Fibroblast of upper back skin (primary cell): Measurements from ENCODE around the gene PPIP5K1.
"Not testable (repeated sequence)": the region's sequence is repeated elsewhere in the genome, so short reads cannot be mapped to it uniquely, and the experiment has no call there.

Source experiments
- DNase-seq: peaks from one replicate; pipeline ENCODE4 v3.0.0-alpha.2; 2013

PPIP5K1 gene

DNA sequence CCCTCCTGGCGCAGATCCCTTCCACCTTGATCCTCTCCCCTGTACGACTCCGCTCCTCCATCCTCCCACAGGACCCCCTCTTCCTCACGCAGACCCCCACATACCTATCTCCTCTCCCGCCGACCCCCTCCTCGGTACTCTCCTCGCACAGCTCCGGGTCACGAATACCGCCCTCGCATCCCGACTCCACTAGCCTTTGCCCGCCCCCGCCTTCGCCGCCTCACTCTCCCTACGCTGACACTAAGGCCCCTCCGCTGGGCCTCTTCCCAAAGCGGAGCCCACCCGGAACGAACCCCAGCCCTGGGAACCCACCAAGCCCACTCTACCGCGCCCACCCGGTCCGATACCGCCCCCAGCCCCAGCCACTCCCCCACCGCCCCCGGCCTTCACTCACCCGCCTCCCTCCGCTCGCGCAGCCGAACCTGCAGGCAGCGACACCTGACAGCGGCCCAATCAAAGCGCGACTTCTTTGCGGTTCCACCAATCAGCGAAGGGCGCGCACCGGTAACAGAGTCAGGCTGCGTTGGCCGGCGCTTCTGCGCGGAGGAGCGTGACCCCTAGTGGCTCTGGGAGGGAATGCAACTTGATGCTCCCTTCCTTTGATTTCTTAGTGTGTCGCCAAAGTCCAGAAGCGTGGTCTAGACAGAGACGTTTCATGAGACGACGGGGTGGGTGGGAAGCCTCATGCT is at the start of gene PPIP5K1:
PPIP5K1 (minus strand) TSS at position 431 of the 689 bp plus-strand sequence. CDS start 5,704 bp downstream, outside the sequence.
- not testable (repeated sequence) for DNase-seq

DNA sequence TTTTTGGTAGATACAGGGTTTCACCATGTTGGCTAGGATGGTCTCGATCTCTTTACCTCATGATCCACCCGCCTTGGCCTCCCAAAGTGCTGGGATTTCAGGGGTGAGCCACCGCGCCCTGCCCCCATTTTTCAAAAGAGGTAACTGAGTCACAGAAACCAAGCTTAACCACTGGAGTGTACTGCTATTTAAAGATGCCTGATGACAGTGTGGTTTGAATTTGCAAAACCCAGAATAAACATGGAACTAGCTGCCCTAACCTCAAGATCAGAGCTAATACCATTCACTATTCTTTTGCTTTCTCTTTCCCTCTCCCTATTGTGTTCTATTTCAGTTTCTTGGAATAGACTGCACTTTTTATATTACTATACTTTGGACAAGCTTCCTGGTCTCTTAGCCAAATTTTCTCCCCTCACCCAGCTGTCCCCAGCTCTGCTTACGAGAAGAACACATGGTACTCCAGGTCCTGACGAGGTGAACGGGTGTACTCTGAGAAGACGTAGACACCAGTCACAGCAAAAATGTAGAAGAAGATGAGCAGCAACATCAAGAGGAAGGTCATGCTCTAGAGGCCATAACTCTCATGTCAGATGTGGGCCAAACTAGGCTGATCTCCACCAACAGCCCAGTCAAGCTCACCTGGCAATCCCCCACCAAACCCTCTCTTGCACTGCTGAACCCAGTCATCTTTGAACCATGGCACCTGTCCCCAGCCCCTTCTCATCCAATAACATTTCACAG is 48.6 kb upstream of the PPIP5K1 start:
- DNase-seq: not testable (repeated sequence)

DNA sequence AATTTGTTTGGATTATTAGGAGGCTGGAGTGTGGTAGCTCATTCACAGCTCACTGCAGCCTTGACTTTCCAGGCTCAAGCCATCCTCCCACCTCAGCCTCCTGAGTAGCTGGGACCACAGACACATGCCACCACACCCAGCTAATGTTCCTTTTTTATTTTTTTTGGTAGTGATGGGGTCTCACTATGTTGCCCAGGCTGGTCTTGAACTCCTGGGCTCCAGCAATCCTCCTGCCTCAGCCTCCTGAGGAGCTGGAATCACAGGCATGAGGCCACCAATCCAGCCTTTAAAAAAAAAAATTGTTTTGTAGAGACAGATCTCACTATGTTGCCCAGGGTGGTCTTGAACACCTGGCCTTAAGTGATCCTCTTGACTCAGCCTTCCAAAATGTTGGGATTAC is 36.9 kb upstream of the PPIP5K1 start:
- not testable (repeated sequence) for DNase-seq

DNA sequence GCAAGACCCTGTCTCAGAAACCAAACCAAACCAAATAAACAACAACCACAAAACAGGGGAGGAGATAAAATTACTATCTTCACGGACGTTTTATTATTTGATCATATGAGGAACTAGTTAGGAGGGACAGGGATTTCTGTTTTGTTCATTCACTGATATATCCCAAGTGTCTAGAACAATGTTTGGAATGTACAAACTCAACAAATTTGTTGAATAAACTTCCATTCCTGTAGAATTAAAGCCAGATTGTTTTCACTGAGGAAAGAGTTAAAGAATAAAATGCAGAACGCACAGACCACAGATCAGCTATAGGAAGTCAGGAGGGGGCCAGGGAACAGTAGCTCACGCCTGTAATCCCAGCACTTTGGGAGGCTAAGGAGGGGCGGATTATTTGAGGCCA is 35.1 kb upstream of the PPIP5K1 start:
- peak; percentile 29 for DNase-seq

DNA sequence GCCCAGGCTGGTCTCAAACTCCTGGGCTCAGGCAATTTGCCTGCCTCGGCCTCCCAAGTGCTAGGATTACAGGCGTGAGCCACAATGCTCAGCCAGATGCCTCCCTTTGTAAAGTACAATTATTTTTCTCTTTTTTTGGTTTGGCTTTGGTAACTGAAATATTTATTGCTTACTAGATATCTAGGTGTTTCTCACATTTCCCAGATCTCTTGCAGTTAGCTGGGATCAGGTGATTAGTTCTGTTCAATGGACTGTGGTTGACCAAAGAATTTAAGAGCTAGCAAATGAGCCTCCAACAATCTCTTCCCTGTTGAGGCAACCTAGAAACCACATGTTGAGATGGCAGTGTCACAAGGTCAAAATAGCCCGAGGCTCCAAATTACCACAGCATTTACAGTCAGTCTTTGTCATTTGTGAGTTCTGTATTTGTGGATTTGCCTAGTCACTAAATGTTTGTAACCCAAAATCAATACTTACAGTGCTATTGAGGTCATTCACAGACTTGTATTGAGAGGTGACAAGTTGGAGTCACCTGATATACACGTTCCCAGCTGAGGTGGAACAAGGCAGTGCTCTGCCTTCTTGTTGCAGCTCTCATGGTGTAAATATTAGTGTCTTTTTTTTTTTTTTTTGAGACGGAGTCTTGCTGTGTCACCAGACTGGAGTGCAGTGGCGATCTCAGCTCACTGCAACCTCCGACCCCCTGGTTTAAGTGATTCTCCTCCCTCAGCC is 32.2 kb upstream of the PPIP5K1 start:
- not testable (repeated sequence) for DNase-seq

DNA sequence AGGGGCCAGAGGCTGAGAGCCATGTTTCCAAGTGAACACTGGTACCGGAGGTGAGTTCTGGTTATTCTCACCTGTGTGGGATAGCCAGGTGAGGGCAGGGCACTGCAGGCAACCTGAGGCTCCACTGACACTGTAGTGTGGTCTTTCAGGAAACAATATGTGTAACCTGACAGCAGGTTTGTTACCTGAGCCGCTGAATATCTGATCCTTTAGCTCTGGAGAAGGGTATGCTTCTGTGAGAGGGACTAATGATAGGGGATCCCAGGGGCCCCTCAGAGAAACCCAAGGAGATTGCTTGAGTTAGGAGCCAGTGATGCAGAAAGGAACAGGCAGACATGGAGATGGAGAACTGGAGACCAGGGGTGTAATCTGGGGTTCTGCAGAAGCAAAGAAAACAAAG is 28.7 kb upstream of the PPIP5K1 start, which contains the start of gene STRC:
STRC (minus strand) TSS at position 101 of the 400 bp plus-strand sequence; CDS start at position 23, 78 bp downstream.
- not testable (repeated sequence) for DNase-seq

DNA sequence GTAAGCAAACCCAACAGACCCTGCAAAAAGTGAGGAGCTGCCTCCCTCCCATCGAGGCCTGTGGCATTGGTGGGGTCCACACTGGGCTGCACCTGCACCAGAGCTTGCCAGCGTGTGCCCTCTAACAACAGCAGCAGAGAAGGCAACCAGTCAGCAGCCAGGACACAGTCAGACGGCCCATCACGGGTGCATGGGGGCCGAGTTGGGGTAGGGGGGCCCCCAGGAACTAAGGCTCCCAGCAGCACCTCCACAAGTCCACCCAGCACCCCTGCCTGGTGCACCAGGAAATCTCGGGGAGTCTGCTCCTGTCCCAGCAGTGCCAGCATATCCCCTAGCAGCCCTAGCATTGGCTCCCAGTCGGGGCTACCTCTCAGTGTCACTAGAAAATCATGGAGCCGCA is 27.7 kb upstream of the PPIP5K1 start:
- DNase-seq: not testable (repeated sequence)

DNA sequence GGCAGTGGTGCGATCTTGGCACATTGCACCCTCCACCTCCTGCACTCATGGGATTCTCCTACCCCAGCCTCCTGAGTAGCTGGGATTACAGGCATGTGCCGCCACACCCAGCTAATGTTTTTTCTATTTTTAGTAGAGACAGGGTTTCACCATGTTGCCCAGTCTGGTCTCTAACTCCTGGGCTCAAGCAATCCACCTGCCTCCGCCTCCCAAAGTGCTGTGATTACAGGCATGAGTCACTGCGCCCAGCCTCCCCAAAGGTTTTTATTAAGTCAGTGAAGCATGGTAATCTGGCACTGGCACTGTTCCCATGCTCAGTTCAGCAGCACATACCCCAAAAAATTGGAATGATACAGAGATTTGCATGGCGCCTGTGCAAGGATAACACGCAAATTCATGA is 12.2 kb upstream of the PPIP5K1 start:
- DNase-seq: not testable (repeated sequence)

DNA sequence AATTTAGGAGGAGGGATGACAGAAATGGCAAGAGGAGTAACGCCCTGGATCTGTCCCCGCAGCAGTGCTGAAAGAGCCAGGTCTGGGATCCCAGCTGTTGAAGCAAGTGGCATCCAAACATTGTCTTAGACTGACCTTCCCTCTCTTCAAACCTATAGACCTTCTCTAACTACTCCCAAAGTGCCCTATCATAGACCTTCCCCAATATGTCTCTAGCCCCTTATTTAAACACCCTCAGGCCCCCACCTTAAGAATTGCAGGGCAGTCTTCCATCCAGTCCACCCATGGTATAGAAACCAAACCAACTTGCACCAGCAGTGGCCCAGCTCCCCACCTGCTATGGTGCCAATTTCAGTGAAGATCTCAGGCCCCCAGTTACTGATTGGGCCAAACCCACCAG is 10.2 kb upstream of the PPIP5K1 start:
- not testable (repeated sequence) for DNase-seq

DNA sequence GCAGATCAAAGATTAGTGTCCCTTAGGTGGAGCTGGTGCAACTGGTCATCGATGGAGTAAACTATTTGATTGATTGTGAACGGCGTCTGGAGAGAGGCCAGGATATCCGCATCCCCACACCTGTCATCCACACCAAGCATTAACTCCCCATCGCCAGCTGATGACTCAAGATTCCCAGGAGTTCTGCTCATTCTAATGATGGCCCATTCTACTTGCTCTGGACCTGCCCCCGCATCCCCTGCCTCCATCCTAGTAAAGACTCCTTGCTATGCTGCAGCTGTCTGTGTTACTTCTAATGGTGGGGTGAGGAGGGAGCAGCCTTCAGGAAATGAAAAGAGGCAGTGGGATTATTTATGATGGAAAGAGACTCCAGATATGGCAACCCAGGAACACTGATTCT is 9.1 kb upstream of the PPIP5K1 start:
- DNase-seq: not testable (repeated sequence)

DNA sequence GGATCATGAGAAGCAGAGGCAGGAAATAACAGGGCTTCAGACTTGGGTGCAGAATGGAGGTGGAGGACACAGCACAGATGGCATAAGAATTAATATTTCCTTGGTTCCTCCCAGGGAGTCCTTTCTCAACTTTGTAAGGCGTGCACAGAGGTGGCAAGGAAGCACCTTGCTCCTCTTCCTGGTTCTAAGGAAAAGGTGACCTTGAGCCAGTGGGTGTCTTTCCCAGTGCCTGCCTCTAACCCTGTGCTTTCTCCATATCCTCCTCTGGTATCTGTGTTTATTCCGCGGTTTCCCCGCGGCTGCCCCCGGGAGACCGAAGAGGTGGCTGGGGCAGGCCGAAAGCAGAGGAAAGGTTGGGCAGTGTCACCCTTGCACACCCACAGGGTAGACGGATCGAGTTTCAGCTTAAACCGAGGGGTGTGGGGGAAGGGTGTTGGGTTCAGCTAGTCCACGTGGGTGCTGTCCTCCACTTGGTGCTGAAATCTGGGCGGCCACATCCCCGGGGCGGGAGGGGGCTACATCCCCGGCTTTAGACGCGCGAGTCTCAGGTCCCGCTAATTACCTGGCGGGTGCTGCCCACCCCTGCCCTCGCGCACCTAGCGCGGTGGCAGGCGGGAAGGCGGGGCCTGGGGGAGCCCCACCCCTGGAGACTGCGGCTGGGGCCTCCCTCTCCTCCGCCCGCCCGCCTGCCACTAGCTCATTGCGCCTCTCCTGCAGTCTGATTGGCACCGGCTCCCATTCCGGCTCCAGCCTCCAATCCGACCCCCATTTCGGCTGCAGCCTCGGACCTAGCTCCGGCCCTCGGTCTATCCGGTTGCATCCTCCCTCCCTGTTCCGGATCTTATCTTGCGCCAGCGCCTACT is 3.6 kb upstream of the PPIP5K1 start, which contains the start of gene CKMT1B:
CKMT1B (plus strand) TSS at position 700 of the 863 bp plus-strand sequence. CDS start 192 bp downstream, outside the sequence.
- not testable (repeated sequence) for DNase-seq

DNA sequence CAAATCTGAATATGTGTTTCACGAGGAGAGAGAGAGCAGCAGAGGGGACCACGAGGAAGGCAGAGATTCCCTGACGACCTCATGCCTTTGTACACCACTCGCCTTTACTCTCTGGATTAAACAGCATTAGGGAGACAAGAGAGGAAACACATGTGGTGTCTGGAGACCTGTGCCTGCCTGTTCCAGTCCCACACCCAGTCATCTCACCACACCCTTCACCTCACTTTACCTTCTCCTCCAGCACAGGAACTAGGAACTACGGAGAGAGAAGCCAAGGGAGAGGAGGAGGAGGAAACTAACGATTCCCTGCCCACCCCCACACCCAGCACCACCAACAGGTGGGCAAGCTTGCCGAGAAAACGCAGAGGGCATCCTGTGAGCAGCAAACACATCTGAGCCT is 2.8 kb upstream of the PPIP5K1 start:
- DNase-seq: not testable (repeated sequence)

DNA sequence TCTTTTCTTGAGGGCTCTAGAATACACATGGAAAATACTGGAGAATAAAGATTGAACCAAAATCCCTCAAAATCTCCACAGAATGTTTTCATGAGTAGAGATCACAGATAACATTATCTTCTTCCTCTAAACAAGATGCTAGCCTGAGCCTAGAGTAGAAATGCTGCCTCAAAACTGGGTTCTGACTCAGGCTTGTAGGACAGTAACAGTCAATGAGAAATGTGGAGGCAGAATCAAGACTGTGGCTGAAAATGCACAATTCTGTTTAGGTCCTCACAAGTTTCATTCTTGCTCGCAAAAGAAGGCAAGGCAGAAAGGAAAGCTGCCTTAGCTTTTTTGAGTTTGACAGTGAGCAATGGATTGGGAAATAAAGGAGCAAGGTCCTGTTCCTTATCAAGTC is 15.4 kb downstream of the PPIP5K1 start:
- not testable (repeated sequence) for DNase-seq

DNA sequence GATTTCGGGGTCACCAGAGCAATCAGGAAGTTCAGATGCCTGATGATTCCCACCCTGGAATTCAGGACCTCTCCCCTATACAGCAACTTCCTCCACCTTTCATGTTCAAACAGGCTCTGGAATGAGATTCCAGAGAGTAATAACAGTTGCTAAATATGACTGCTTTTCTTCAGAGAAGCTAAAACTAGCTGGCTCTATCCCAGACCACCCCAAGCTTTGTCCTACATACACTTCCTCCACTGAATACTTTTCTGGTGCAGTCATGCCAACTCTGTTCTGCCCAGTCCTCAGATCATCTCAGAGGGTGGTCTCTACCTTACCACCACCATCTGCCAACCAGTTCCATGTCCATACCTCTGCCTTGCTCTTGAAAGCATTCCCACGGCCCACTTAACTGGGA is 23.4 kb downstream of the PPIP5K1 start:
- not testable (repeated sequence) for DNase-seq

DNA sequence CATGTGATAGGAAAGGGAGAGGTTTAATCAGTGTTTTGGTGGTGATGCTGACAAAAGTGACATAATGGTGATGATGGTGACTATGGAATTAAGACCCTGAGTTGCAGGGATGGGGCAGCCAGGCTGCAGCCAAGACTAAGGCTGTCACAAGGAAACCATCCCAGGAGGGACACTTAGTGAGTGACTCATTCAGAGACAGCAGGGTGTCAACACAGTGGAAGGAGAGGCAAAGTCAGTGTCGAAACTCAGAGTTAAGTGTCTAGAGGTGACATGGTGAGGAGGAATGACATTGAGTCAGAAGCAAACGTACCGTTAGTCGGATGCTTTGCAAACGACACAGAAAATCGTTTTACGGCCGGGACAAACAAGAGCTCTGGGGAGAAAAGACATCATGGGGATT is 26.2 kb downstream of the PPIP5K1 start:
- DNase-seq: not testable (repeated sequence)

DNA sequence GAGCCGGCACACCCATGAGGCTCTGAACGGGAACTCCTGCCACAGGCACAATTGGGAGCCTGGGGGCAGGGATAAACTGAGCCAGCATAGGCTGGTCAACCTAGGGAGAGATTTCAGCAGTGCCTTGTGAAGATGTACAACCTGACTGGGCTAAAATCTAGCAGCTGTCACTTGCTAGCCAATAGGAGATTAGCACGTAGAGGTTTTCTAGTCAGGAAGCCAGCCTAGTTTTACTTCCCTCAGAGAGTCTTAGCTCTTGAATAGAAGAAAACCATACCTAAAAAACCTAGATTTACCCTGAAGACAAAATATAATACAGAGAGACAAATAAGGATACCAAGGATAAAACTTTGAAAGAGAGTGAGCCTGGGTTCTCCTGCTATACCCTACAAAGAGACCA is 27.3 kb downstream of the PPIP5K1 start:
- DNase-seq: not testable (repeated sequence)

DNA sequence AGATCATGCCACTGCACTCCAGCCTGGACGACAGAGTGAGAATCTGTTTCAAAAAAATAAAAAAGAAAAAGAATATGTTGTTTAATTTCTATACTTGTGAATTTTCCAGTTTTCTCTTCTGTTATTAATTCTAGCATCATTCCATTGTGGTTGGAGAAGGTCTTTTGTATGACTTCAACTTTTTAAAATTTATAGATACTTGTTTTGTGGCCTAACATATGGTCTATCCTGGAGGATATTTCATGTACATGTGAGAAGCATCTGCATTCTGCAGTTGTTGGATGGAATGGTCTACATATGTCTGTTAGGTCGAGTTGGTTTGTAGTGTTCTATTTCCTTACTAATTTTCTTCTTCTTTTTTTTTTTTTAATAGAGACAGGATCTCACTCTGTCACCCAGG is 37.0 kb downstream of the PPIP5K1 start:
- peak; percentile 60 for DNase-seq

DNA sequence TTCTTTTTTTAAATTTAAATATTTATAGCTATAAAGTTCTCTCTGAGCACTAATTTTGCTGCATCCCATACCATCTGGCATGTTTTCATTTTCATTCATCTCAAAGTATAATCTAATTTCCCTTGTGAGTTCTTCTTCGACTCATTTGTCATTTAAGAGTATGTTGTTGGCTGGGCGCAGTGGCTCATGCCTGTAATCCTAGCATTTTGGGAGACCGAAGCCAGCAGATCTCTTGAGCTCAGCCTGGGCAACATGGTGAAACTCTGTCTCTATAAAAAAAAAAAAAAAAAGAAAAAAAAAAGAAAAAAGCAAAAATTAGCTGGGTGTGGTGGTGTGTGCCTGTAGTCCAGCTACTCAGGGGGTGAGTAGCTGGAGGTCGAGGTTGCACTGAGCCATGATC is 37.8 kb downstream of the PPIP5K1 start:
- no peak for DNase-seq

DNA sequence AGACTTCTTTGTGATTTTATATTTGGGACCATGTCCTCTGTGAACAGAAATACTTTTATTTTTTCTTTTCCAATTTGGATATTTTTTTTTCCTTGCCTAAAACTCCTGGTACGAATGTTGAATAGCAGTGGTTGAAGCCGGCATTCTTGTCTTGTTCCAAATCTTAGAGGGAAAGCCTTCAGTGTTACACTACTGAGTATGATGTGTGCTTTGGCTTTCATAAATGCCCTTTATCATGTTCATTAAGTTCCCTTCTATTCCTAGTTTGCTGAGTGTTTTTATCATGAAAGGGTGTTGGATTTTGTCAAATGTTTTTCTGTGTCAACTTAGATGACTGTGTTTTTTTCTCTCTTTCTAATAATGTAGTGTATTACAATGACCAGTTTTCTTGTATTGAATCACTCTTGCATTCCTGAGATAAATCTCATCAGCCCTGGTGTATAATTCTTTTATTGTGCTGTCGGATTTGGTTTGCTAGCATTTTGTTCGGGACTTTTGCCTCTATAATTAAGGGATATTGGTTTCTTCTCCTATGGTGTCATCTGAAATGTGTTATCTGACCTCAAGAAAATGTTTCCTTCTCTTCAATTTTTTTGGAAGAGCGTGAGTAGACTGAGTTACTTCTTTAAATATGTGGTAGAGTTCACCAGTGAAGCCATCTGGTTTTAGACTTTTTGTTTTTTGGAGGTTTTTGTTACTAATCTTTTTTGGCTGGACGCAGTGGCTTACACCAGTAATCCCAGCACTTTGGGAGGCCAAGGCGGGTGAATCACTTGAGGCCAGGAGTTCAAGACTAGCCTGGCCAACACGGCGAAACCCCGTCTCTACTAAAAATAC is 39.3 kb downstream of the PPIP5K1 start:
- DNase-seq: peak; percentile 78

DNA sequence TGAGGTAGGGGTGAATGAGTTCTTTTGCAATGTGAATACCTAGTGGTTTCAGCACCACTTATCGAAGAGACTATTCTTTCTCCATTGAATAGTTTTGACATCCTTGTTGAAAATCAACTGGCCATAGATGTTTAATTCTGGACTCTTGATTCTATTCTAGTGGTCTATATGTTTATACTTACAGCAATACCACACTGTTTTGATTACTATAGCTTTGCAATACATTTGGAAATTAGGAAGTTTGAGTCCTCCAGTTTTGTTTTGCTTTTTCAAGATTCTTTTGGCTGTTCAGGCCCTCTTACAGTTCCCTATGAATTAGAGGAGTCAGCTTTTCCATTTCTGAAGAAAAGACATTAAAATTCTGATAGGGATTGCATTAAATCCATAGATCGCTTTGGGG is 42.5 kb downstream of the PPIP5K1 start:
- no peak for DNase-seq

DNA sequence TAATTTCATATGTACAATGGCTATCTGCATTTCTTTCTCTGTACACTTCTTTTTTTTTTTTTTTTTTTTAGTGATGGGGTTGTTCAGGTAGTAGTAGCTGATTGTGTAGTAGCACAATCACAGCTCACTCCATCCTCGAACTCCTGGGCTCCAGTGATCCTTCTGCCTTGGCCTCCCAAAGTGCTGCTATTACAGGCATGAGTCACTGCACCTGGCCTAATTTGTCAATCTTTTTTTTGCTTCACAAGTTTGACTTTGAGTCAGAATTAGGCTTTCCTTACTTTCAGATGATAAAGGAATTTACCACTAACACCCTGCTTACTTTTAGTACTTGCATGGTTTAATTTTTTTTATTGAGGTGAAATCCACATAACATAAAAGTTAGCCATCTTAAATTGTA is 44.6 kb downstream of the PPIP5K1 start:
- DNase-seq: no peak
